ENCODE measurements around the gene SERTAD2.

SERTAD2 gene

GRCh38 chr2:64672708-64673107 is 19.0 kb upstream of the SERTAD2 start:
- DNase-seq (ENCODE audit: low spot score), result no peak

GRCh38 chr2:64670047-64670446 is 16.3 kb upstream of the SERTAD2 start:
- DNase-seq (ENCODE audit: low spot score), result no peak

GRCh38 chr2:64669288-64669687 is 15.6 kb upstream of the SERTAD2 start:
- DNase-seq (ENCODE audit: low spot score), result no peak

- DNase-seq (ENCODE audit: low spot score), result no peak
Measured at GRCh38 chr2:64668542-64668941, 14.8 kb upstream of the SERTAD2 start.

GRCh38 chr2:64667535-64667934 is 13.8 kb upstream of the SERTAD2 start:
- no peak for DNase-seq (ENCODE audit: low spot score)

- no peak for DNase-seq (ENCODE audit: low spot score)
Measured at GRCh38 chr2:64666810-64667438, 13.2 kb upstream of the SERTAD2 start.

- no peak for DNase-seq (ENCODE audit: low spot score)
Measured at GRCh38 chr2:64665709-64666108, 12.0 kb upstream of the SERTAD2 start.

- no peak for DNase-seq (ENCODE audit: low spot score)
Measured at GRCh38 chr2:64663402-64663801, 9.7 kb upstream of the SERTAD2 start.

- no peak for DNase-seq (ENCODE audit: low spot score)
Measured at GRCh38 chr2:64661741-64662169, 8.0 kb upstream of the SERTAD2 start.

GRCh38 chr2:64659252-64659651 is 5.5 kb upstream of the SERTAD2 start:
- no peak for DNase-seq (ENCODE audit: low spot score)

- DNase-seq (ENCODE audit: low spot score), result no peak
Measured at GRCh38 chr2:64658269-64658668, 4.6 kb upstream of the SERTAD2 start.

GRCh38 chr2:64657411-64657810 is 3.7 kb upstream of the SERTAD2 start:
- DNase-seq (ENCODE audit: low spot score), result no peak

- no peak for DNase-seq (ENCODE audit: low spot score)
Measured at GRCh38 chr2:64656379-64656778, 2.7 kb upstream of the SERTAD2 start.

GRCh38 chr2:64655873-64656272 is 2.2 kb upstream of the SERTAD2 start:
- DNase-seq (ENCODE audit: low spot score), result no peak

GRCh38 chr2:64655018-64655664 is 1.4 kb upstream of the SERTAD2 start:
- DNase-seq (ENCODE audit: low spot score), result no peak

- no peak for DNase-seq (ENCODE audit: low spot score)
Measured at GRCh38 chr2:64654063-64654811, 524 bp upstream of the SERTAD2 start.

GRCh38 chr2:64652231-64653108 is 1.2 kb downstream of the SERTAD2 start:
- peak; percentile 55 for DNase-seq (ENCODE audit: low spot score)

GRCh38 chr2:64651590-64651989 is 2.1 kb downstream of the SERTAD2 start:
- no peak for DNase-seq (ENCODE audit: low spot score)

- DNase-seq (ENCODE audit: low spot score), result no peak
Measured at GRCh38 chr2:64650722-64651338, 2.9 kb downstream of the SERTAD2 start.

- no peak for DNase-seq (ENCODE audit: low spot score)
Measured at GRCh38 chr2:64650296-64650695, 3.4 kb downstream of the SERTAD2 start.

GRCh38 chr2:64649626-64650025 is 4.1 kb downstream of the SERTAD2 start:
- no peak for DNase-seq (ENCODE audit: low spot score)

GRCh38 chr2:64649013-64649484 is 4.7 kb downstream of the SERTAD2 start:
- DNase-seq (ENCODE audit: low spot score), result no peak

Measured in globus pallidus (tissue), 1 donor.